ENCODE data around the gene ING4.

Gene ING4

GRCh38 chr12:6699989-6700645 lies 37.2 kb upstream of the ING4 start:
- no peak overlapping the region for H3K27ac ChIP-seq
- peaks cover 100% of the 10 kb centered on the region for H3K27me3 ChIP-seq

GRCh38 chr12:6699259-6699988 lies 36.5 kb upstream of the ING4 start:
- no peak for TF ChIP-seq CTCF (IDR thresholded peaks at IDR 0.05)
- no peak overlapping the region for H3K27ac ChIP-seq
- H3K36me3 ChIP-seq: no peaks in the 10 kb centered on the region
- H3K9me3 ChIP-seq: no peaks in the 10 kb centered on the region
- H3K4me1 ChIP-seq (ENCODE audit: control insufficient read depth in 1 of 2, insufficient read depth in 1 of 2, low read depth in 1 of 2, low read length in 1 of 2): peaks cover 0 to 11% of the 10 kb centered on the region in 2 experiments
- H3K4me3 ChIP-seq (ENCODE audit: low read depth in 1 of 2, low read length in 1 of 2): no peak overlapping the region
- peaks cover 94% of the 10 kb centered on the region for H3K27me3 ChIP-seq

More at GRCh38 chr12:6699989-6700645, 37.2 kb upstream of the ING4 start:
- H3K4me1 ChIP-seq (ENCODE audit: control insufficient read depth in 1 of 2, insufficient read depth in 1 of 2, low read depth in 1 of 2, low read length in 1 of 2): peaks cover 0 to 11% of the 10 kb centered on the region in 2 experiments
- no peak overlapping the region for H3K4me3 ChIP-seq (ENCODE audit: low read depth in 1 of 2, low read length in 1 of 2)
- no peaks in the 10 kb centered on the region for H3K9me3 ChIP-seq
- TF ChIP-seq CTCF (IDR thresholded peaks at IDR 0.05): no peak
- H3K36me3 ChIP-seq: no peaks in the 10 kb centered on the region

- Histone ChIP-seq H3K4me3 (ENCODE audit: low read depth in 1 of 2, low read length in 1 of 2) (no peak overlapping the region), H3K36me3 (no peaks in the 10 kb centered on the region), H3K9me3 (no peaks in the 10 kb centered on the region), H3K4me1 (ENCODE audit: control insufficient read depth in 1 of 2, insufficient read depth in 1 of 2, low read depth in 1 of 2, low read length in 1 of 2) (peaks cover 0 to 11% of the 10 kb centered on the region in 2 experiments), H3K27me3 (peaks cover 85% of the 10 kb centered on the region), H3K27ac (no peak overlapping the region)
- TF ChIP-seq CTCF (IDR thresholded peaks at IDR 0.05): no peak
Observed at GRCh38 chr12:6698352-6699046, 35.6 kb upstream of the ING4 start.

GRCh38 chr12:6697584-6698351 lies 34.8 kb upstream of the ING4 start:
- no peak overlapping the region for H3K27ac ChIP-seq
- TF ChIP-seq CTCF (IDR thresholded peaks at IDR 0.05): no peak
- H3K27me3 ChIP-seq: peaks cover 77% of the 10 kb centered on the region

More at GRCh38 chr12:6697584-6698351, 34.8 kb upstream of the ING4 start:
- Histone ChIP-seq H3K4me1 (ENCODE audit: control insufficient read depth in 1 of 2, insufficient read depth in 1 of 2, low read depth in 1 of 2, low read length in 1 of 2) (peaks cover 0 to 11% of the 10 kb centered on the region in 2 experiments), H3K4me3 (ENCODE audit: low read depth in 1 of 2, low read length in 1 of 2) (no peak overlapping the region), H3K9me3 (no peaks in the 10 kb centered on the region), H3K36me3 (no peaks in the 10 kb centered on the region)

Data from neutrophil (primary cell).